Activated T-cell treated with anti-CD3 and anti-CD28 coated beads for 1 hour (primary cell): Measurements from ENCODE around the gene BCAS4.
"Not testable (repeated sequence)": the region's sequence is repeated elsewhere in the genome, so short reads cannot be mapped to it uniquely, and the experiment has no call there.

Experiments
- DNase-seq: peaks from one replicate; pipeline ENCODE4 v3.0.0-alpha.2; 2020; ENCODE audit warnings: low read depth

The BCAS4 gene

DNA sequence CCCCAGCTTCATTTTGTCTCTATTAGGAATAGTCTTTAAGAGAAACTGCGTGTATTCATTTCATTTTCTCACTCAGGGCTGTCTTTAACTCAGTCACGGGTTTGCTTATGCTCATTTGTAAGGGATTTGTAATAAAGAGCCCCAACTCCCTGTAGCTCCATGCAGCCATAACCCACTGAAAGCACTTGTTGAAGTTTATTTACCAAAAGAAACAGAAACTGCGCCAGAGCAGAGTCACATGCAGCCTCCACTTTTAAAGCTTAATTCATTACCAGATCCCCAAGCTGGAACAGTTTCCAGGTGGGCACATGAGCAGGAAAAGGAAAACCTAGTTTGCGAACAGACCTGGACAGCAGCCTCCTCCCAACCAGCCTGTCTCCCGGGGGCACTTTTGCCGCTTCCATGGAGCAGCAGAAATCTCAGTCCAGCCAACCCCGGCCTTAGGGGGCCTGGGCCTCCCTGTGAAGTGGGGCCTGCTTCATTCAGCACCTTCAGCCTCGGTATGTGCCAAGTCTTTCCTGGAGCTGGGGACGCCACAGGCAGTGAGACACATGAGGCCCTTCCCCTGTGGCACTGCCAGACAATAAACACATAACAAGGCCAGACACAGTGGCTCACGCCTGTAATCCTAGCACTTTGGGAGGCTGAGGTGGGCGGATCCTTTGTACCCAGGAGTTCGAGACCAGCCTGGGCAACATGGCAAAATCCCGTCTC is 4.5 kb downstream of the BCAS4 start:
- DNase-seq: no peak

DNA sequence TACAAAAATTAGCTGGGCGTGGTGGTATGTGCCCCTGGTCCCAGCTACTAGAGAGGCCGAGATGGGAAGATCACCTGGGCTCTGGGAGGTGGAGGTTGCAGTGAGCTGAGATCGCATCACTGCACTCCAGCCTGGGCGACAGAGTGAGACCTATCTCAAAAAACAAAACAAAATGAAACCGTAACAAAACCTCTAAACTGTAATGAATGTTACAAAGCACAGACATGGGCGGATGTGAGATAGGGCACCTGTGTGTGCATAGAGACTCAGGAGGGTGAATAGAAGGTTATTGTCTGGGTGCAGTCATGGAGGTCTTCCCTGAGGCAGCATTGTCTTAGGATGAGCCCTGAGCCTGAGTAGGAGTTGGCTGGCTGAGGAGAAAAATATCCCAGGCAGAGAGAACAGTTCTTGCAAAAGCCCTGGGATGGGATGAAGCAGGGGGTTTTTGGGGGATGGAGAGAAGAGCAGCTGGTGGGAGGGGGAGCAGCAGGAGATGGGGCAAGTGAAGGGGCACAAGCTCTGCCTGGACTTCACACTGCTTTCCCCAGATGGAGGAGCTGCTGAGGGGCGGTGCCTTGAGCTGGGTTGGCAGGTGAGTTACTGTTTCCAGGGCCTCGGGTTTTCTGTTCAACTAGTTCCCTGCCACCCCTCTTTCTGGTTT is 5.2 kb downstream of the BCAS4 start:
- no peak for DNase-seq

DNA sequence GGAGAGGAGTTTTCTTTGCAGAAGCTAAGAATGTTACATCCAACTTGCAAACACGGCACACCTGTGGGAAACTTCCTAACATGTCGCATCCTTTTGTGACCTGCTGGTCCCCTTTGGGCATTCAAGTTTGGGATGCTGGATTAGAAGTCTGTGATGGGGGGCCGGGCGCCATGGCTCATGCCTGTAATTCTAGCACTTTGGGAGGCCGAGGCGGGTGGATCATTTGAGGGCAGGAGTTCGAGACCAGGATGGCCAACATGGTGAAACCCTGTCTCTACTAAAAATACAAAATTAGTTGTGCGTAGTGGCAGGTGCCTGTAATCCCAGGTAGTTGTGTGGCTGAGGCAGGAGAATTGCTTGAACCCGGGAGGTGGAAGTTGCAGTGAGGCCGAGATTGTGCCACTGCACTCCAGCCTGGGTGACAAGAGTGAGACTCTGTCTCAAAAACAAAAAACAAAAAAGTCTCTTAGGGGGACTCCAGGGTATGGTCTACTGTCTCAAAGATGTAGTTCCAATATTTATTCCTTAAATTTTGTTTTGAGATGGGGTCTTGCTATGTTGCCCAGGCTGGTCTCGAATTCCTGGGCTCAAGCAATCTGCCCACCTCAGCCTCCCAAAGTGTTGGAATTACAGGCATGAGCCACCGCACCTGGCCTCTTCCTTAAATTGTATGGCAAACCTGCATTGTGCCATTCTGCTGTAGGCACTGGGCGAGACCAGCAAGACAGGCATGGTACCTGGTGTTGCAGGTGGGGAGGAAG is 6.3 kb downstream of the BCAS4 start:
- not testable (repeated sequence) for DNase-seq

DNA sequence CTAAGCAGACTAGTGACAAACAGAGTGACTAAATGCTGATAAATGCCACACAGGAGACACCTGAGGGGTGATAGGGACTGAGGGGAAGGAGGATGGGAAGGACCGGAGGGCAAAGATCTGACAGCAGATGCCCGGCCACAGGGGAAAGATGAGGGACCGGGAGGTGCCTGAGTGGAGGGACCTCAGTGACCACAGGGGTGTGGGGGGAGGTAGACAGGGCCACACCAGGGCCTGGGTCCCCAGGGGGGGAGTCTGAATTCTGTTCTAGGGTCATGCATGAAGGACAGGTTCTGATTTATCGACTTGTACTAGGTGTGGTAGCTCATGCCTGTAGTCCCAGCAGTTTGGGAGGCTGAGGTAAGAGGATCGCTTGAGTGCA is 6.9 kb downstream of the BCAS4 start:
- no peak for DNase-seq

DNA sequence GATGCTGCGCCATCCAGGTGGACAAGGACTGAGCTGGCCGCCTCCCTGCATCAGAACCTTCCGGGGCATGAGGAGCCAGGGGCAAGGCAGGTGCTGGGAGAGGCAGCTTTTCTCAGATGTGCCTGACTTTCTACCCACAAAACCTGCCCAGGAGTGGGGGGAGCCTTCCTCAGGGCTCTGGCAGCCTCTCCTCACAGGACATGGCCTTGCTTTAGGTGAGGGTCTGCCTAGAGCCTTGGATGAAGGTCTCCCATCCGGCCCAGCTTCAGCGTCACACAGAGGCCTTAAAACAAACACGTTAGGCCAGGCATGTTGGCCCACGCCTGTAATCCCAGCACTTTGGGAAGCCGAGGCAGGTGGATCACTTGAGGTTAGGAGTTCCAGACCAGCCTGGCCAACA is 7.4 kb downstream of the BCAS4 start:
- DNase-seq: no peak

DNA sequence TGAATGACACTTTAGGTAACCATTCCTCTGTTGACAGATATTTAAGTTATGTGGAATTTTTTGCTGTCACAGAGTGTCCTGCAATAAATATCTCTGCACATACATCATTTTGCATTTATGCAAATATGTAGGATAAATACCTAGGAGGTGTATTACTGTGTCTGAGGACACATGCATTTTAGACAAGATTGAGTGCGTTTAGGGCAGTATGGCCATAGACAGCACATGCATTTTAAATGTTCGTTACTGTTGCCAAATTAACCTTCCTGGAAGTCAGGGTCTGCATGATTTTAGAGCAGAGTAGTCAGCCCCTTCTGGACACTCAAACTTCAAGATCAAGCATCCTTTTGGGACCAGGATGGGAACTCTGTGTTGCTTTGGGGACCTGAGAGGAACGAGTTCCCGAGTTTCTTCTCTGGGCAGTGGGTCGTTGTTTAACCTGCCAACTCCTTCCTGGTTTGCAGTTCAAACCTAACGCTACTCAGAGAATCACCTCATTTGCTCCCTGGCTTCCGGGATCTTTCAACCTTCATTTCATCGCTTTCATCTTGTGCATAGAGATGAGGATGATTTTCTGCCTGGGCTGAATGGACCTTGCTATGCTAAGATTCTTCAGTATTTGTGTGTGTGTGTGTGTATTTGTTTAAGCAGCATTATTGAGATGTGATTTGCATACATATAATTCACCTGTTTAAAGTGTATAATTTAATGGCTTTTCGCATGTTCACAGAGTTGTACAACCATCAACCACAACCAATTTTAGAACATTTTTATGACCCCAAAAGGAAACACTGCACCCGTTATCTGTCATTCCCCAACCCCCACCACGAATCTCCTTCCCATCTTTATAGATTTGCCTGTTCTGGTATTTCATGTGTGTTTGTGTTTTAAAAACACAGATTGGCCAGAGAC is 9.8 kb downstream of the BCAS4 start:
- no peak for DNase-seq

DNA sequence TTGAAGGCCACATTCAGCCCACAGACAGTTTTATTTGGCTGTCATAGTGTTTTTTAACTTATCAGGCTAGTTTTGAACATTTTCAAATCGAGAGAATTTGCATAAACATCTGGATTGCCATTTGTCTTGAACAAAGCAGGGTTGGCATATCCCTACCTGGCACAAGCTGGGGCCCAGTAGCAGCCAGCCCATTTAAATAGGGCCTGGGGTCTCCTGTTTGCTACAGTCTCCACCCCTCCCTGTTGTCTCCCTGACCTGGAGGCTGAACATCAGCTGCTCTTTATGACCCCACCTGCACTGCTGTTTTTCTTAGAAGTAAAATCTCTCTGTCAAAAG is 10.5 kb downstream of the BCAS4 start:
- no peak for DNase-seq

DNA sequence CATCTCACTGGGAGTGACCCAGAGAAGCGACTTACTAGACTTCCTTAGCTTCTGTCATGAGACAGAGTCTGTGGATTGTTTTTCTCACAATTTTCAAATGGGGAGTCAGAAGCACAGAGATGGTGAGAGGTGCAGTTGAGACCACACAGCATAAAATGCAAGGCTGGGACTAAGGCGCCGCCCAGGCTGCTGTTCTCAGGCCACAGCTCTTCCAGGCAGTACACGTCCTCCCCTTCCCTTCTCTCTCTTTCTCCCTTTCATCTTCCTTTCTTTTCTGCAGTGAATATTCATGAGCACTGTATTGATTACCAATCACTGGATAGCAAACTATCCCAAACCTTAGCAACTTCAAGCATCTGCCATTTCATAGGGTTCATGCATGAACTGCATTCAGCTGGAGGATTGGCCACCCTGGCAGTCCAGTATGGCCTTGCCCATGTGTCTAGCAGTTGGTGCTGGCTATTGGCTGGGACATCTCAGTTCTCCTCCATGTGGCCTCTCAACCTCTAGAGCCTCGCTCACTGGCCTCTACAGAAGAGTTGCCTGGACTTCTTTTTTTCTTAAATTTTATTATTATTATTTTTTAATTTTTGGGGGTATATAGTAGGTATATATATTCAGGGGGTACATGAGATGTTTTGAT is 11.4 kb downstream of the BCAS4 start:
- no peak for DNase-seq

DNA sequence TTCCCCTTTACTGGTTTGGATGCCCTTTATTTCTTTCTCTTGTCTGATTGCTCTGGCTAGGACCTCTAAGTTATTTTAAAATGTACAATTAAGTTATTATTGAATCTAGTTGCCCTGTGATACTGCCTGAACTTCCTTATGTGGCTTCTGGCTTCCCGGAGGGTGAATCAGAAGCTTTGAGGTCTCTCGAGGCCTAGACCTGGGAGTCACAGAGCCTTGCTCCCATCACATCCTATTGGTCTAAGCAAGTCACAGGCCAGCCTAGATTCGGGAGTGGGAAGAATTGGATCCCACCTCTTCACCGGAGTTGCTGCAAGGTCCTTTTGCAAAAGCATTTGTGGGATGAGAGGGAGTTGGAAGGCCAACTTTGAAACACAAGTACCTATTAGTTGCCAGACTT is 15.2 kb downstream of the BCAS4 start:
- DNase-seq: no peak

DNA sequence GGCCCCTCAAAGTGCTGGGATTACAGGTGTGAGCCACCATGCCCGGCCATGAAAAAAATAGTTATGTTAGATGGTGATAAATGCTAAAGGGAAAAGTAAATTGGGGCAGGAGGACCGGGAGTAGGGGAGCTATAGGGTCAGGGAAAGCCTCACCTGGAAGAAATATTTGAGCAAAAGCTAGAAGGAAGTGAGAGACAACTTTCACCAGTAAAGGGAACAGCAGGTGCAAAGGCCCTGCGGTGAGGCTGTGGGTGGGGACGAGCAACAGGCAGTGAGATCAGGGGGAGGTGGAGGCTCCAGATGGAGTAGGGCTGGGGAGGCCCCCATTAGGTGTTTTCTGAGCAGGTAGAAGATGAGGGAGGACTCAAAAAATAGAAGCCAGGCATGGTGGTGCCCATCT is 16.0 kb downstream of the BCAS4 start:
- no peak for DNase-seq

DNA sequence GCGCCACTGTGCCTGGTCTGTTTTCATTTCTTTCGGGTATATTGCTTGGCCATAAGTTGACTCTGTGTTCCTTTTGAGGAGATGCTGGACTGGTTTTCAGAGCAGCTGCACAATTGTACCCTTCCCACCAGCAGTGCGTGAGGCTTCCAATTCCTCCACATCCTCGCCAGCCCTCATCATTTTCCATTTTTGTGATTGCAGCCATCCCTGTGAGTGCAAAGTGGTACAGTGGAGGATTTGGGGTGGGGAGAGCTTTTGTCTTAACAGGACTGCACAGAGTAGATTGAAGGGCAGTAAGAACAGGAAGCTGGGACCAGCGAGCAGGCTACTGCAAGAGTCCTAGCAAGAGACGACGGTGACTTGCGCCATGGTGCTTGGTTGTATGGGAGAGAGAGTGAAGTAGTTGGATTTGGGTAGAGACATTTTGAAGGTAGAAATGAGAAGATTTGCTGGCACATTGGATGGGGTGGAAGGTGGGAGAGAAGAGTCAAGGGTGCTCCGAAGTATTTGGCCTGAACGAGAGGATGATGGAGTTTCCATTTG is 18.3 kb downstream of the BCAS4 start:
- DNase-seq: no peak

DNA sequence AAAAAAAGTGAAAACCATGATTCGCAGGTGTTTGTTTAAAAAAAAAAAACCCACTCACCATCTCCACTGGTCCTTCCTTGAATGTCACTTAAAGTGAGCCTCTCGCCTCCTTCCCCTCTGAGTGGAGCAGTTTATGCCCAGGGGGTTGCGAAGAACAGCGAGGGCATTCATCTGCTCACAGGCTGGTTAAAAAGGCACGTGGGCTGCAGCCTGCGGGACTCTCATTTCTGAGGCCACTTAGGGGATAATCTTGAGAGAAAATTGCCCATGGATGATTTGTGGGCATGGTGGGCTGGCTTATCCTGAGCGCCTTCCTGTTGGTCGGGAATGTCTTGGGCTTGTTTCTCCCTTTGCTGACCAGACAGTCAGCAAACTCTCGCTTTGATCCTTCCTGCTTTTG is 18.9 kb downstream of the BCAS4 start:
- DNase-seq: no peak

DNA sequence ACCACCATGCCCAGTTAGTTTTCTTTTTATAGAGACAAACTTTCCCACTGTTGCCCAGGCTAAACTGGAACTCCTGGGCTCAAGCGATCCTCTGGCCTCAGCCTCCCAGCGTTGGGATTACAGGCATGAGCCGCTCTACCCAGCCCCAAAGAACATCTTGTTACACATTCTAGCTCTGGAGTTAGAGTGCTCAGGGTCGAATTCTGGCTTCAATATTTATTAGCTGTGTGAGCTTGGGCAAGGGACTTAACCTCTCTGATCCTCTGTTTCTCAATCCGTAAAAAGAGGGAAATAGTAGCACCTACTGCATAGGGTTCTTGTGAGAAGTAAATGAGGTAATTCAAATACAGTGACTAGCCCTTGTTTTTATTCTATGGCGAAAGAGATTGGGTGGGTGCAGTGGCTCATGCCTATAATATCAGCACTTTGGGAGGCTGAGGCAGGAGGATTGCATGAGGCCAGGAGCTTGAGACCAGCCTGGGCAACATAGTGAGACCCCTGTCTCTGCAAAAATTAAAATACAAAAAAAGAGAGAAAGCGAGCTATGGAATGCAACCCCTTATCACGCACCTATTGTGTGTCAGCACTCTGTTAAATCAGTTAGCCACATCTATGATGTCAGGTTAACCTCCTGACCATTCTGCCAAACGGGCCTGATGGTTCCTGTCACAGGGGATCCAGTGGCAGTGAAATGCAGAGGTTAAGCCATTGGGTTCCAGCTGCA is 19.7 kb downstream of the BCAS4 start:
- no peak for DNase-seq

DNA sequence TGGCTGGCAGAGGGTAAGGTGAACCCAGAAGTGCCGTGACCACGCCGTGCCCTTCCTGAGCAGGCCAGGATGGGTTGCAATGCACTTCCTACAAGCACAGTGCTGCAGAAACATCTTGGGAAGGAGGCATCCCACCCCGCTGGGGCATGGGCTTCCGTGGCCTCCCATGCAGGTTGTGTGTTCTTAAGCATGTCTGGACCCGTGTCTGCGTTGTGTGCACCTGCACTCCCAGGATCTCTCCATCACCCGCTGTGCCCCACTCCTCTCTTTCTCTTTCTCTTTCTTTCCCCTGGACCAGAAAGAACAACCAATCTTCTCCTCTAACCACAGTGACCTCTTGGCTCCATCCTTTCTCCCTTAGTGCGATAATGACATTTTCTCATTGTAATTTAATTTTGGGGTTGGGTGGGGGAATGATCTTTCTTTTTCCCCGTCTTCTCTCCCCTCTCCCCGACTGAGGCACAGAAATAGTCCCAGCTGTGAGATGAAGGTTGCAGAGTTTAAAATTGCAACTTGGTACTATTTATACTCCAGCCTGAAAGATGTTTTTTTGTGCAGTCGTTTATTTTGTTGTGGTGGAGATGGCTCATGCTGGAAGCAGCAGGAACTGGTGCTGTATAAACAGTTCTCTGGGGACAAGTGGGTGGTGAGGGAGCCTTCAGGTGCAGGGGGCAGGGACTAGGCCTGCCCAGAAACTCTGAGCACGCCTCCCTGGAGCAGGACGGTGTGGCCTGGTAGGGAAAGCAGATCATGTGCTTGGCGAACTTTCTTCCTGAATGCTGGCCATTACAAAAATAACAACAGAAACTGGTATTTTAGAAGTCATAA is 20.5 kb downstream of the BCAS4 start:
- DNase-seq: no peak

DNA sequence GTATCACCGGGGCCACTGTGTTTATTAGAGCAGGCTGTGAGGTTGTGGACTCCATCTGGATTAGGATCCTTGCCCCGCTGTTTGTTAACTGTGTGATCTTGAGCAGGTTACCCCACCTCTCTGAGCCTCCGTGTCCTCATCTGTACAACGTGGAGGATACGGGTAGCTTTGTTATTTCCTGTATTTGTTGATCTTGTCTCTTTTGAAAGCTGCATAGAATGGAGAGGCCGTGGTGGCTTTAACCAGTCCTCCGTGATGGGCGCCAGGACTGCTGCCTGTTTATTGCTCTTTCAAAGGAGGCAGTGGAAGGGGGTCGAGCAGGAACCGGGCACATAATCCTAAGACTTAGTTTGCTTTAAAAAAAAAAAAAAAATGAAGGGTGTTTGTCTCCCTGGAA is 22.9 kb downstream of the BCAS4 start:
- DNase-seq: no peak

DNA sequence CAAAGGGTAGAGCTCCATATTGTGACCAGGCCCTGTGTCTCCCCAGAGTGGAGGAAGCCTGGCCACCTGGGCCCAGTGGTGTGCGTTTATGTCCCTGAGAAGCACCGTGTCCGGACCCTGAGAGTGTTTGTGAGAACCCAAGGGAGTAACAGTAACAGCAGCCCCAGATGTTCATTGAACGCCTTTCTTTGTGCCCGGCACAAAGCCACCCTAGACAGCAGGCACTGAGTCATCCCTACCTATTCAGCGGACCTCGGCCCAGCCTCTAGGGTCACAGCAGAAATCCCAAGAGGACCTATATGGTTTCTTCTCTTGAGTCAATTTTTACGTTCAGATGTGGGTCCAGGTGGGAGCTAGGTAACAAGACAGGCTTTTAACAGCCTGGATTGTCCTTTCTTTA is 24.5 kb downstream of the BCAS4 start:
- no peak for DNase-seq

DNA sequence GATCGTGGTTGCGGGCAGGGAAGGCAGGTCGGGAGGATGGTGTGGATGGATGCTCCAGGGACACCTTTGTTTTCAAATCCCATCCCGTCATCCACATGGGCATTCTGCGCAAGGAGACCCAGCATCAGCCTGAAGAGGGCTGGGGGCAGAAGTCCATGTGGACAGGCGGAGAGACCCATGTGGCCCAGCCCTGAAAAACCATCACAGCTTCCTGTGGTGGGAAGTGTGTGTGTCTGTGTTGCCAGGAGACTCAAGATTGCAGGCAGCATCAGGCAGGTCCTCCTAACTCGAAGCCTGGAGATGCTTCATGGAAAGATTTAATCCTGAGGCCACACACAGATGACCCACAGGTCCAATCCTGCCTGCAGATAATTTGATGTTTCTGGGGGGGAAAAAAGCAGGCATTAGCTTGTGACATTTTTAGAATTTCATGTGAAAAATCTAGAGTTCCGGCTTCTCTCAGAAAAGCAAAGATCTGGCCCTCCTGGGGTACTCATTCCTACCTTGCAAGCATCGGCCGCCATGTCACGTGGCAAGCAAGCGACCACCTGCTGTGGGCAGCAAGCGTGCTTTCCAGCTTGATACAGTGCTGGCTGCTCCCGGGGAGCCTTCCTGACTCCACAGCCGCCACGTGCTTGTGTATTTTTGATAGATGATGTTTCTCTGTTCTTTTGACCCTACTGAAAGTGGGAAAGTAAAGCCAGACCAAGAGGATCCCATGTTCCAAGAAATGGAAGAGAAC is 25.8 kb downstream of the BCAS4 start:
- DNase-seq: no peak

DNA sequence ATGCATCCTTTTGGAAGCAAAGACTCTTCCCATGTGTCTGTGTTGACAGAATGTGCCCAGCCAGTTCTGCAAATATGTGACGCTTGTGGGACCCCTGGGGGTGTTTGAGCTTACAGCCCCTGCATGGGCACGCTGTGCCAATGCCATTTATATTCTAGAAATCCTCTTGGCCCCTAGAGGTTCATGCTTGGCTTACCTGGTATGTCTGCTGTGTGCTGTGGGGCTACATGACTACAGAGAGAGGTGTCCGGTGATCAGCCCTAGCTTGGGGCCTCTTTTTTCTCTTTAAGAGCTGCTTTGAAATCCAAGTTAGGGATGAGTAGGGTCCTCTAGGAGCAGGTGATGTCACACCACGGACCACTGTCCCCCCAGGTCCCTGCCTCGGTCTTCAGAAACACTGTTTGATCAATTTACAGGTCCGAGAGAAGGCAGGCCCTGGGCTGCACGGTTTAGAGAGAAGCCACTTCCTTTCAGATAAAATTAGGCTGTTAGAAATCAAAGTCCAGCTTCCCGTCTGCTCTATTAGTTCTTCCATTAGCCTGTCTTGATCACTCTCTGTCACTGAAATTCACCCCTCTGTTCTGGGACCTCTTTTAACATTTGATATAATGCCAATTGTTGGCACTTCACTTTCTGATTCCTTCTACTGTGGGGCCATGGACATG is 26.5 kb downstream of the BCAS4 start:
- no peak for DNase-seq

DNA sequence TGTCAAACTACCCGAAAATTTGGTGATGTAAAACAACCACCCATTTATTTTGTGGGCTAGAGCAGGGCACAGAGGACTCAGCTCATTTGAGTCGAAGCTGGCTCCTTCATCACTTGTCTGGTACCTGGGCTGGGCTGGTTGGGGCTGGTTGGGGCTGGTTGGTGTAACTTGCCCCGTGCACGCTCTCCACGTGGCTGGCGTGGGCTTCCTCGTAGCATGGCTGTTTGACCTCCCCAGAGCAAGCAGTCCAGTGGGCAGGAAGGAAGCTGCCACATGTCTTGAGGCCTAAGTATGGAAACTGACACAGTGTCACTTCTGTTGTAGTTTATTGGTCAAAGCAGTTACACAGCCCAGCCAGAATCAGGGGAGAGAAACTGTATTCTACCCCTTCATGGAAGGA is 27.1 kb downstream of the BCAS4 start:
- DNase-seq: no peak
